Posterior cingulate gyrus (tissue), 11 donors: ENCODE measurements around the gene WDR43.

Experiments
- DNase-seq, 10 donors: peaks; one replicate each; pipeline versions ENCODE4 v3.0.0 to v3.0.0-alpha.2; 2020 to 2021; ENCODE audit warnings: mixed read lengths in 3 of 10
- intact Hi-C: fragments of 100-400 bp; cut with DNase I; formaldehyde crosslinking; loops from one replicate; pipeline ENCODE4 v1.15.1; 2023

The WDR43 gene

GRCh38 chr2:28906376-28906775 lies 11.9 kb downstream of the WDR43 start:
- intact Hi-C loops, result no loop called here
- DNase-seq, result no peak

GRCh38 chr2:28906821-28907220 lies 12.4 kb downstream of the WDR43 start:
- no peak for DNase-seq
- intact Hi-C loops, result no loop called here

DNA sequence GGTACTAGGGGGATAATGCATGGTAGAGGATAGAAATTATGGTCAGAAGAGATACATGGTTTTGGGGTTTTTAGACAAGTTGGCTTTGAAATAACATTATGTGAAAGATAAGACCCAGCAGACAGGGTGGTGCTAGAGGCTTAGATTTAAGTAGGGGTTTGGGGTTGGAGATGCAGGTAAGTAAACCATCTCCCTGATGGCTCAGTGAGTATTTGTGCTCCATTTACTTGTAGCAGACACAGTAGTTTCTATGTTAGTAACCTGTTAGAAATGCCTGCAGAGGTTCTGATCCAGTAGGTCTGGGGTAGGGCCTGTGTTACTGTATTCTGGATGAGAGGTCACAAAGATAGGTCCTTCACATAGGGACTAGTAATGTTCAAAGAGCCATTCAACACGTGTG lies 13.7 kb downstream of the WDR43 start:
- DNase-seq, result no peak
- intact Hi-C loops, result no loop called here

GRCh38 chr2:28909655-28910353 lies 15.3 kb downstream of the WDR43 start:
- no peak for DNase-seq
- intact Hi-C loops, result no loop called here

GRCh38 chr2:28915939-28916338 lies 21.5 kb downstream of the WDR43 start:
- DNase-seq, result no peak
- intact Hi-C loops, result no loop called here

GRCh38 chr2:28926847-28927246 lies 32.4 kb downstream of the WDR43 start:
- DNase-seq, result no peak
- intact Hi-C loops, result no loop called here

DNA sequence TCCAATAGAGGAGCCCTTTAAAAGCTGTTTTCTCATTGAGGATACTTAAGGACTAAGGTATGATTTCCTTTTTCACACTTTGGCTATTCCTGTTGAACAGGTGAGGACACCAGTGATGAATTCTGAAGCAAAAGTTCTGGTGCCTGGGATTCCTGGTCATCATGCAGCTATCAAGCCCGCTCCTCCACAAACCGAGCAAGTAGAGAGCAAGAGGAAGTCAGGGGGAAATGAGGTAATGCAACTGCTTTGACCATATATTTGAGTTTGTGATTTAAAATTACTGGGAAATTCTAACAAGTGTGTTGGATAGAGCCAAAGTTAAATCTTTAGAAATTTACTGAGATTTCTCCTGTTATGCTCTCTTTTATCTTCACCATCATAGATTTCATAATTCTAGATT lies 33.0 kb downstream of the WDR43 start:
- intact Hi-C loops, result no loop called here
- DNase-seq, result no peak

DNA sequence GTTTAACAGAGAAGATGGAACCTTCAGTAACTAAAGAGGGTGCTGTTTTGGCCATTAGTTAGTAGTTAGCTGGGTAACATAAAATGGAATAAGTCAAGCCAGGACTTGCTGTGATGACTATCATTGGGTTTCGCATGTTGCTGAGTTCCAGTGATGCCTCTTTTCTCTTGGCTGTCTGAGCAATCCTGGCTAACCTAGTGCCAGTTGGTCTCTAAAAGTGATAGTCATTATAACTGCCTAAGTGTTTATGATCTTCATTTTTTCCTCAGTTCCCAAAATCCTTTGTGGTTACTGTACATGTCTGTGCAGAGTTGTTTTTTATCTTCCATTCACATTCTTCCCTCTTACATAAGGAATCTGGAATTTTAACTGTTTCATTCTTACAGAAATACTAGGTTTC lies 33.4 kb downstream of the WDR43 start:
- intact Hi-C loops, result no loop called here
- DNase-seq, result no peak

DNA sequence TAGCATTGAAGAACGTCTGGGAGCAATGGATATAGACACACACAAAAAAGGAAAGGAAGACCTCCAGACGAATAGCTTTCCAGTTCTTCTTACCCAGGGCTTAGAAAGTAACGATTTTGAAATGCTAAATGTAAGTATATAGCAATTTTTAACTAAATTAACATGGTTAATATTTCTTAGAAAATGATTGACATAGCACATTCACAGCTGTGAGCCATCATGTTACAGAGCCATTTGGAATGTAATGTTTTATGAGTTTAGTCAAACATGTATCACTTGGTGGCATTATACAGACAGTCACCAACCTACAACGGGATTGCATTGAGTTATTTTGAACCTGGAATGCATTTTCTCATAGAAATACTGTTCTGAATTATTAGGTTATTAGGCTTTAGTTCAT lies 35.1 kb downstream of the WDR43 start:
- DNase-seq, result no peak
- intact Hi-C loops, result no loop called here

DNA sequence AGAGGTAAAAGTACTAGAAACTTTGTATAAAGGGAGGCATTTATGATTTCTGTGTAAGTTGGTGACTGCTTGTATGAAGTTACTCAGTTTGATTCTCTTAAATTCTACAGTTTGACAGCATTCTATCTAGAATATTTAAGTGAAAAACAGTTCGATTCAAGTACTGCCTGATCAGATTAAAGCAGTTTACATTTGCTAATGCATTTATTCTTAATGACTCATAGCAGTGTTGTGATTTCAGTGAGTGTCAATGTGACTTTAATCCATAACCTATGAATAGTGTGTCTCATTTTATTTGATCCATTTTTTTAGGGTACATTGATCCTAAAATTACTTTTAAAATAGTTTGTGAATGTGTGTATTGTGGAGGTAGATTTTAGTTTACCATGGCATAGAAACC lies 35.7 kb downstream of the WDR43 start:
- no peak for DNase-seq
- intact Hi-C loops, result no loop called here

- intact Hi-C loops, result no loop called here
- DNase-seq, result no peak
Observed at GRCh38 chr2:28934769-28935168, 40.3 kb downstream of the WDR43 start.

- intact Hi-C loops, result no loop called here
Observed at GRCh38 chr2:28941008-28941407, 46.5 kb downstream of the WDR43 start.

DNA sequence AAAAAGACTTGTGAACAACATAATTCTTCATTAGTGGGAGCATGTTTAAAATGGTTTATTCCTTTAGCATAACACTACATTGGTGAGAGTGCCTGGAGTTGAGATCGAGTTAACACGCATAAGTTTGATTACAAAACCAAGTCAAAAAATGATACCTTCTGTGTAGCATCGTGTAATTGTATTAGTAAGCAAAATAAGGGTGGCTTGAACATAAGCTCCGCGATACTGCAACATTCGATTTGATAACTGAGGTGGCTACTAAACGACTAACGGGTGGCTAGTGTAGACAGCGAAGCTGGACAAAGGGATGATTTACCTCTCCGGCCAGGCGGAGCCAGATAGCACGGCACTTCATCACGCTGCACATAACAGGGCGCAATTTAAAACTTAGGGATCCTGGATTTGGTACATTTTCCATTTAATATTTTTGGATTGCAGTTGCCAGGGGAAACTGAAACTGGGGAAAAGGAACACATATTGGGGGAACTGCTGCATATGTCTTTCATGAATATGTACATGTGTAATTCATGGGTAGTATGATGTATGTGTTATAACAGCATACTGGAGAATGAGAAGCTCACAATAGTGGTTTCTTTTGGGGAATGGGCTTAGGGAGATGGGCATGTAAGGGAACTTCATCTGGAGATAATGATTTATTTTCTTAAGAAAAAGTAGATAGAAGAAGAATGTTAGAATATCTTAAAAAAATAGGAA lies 50.2 kb downstream of the WDR43 start:
- intact Hi-C loops, result no loop called here
- DNase-seq, result no peak

More at GRCh38 chr2:28941008-28941407, 46.5 kb downstream of the WDR43 start:
- no peak for DNase-seq

DNA sequence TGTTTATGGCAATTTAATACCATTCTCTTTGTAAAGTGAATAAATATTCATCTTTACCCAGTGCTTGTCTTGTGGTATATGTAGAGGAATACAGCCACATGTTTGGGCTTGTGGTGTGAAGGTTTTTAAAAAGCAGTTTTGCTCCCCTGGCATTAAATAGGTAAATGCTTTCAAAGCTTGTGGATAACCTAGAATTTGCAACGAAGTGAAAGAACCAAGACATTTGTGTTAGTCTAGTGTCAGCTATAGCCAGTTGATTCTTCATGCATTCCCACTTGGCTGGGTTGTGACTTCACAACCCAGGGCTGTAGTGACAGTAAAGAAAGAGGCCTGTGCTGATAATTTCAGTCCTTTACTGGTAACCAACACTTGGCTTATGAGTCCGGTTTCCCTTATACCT lies 53.7 kb downstream of the WDR43 start:
- DNase-seq, result no peak
- intact Hi-C loops, result no loop called here

DNA sequence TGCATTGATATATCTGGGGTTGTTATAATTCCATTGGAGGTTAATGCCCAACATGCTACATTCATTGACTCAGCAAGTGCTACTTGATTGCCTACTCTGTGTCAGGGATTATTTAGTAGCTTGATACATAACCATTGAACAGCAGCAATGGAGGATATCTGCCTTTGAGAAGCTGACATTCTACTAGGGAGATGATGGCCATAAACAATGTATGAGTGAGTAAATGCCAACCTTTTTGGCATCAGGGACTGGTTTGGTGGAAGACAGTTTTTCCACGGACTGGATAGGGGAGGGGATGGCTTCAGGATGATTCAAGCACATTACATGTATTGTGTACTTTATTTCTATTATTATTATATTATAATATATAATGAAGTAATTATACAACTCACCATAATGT lies 54.7 kb downstream of the WDR43 start:
- DNase-seq, result no peak
- intact Hi-C loops, result no loop called here

DNA sequence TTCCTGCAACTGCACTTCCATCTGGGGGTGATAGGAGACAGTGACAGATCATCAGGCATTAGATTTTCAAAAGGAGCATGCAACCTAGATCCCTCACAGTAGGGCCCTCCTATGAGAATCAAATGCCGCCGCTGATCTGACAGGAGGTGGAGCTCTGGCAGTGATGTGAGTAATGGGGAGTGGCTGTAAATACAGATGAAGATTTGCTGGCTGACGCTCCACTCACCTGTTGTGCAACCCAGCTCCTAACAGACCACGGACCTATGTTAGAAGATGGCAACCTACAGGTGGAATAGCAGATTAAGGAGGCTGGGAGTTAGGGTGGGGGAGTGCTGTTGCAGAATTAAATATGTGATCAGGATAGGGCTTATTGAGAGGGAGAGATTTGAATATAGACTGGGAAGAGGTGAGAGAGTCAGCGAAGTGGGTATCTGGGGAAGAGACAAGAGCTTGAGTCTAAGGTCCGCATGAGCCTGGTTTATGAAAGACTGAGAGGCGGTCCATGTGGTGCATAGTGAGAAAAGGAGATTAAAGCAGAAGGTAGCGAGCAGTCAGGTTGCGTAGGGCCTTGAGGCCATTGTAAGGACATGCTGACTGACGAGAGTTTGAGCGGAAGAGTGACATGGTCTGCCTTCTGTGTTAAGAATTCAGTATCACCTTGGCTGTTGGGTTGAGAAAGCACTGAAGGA lies 55.3 kb downstream of the WDR43 start:
- DNase-seq, result no peak
- intact Hi-C loops, result no loop called here

DNA sequence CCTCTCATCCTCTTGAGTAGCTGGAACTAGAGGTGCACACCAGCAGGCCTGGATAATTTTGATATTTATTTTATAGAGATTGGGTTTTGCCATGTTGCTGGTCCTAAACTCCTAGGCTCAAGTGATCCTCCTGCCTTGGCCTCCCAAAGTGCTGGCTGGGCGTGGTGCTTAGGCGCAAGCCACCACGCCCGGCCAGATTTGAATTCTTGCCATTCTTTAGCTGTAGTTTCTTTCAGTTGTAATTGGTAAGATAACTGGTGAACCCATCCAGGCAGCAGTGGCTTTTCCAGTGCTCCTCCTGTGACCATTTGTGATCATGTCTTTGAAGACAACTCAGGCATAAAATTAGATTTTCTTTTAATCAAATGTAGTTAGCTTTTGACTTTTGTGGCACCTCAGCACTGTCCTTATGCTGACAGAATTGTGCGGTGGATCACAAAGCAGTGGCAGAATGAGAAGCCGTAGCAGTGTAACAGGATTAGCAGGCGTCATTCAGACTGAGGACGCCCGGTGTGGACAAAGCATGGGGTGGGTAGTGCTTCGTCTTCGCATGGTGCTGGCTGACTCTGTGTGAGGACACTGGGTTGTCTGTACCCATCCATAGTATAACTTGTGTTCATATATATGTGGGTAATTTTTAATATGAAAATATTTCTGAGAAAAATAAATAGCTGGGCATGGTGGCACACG lies 56.6 kb downstream of the WDR43 start:
- intact Hi-C loops, result no loop called here
- no peak for DNase-seq

DNA sequence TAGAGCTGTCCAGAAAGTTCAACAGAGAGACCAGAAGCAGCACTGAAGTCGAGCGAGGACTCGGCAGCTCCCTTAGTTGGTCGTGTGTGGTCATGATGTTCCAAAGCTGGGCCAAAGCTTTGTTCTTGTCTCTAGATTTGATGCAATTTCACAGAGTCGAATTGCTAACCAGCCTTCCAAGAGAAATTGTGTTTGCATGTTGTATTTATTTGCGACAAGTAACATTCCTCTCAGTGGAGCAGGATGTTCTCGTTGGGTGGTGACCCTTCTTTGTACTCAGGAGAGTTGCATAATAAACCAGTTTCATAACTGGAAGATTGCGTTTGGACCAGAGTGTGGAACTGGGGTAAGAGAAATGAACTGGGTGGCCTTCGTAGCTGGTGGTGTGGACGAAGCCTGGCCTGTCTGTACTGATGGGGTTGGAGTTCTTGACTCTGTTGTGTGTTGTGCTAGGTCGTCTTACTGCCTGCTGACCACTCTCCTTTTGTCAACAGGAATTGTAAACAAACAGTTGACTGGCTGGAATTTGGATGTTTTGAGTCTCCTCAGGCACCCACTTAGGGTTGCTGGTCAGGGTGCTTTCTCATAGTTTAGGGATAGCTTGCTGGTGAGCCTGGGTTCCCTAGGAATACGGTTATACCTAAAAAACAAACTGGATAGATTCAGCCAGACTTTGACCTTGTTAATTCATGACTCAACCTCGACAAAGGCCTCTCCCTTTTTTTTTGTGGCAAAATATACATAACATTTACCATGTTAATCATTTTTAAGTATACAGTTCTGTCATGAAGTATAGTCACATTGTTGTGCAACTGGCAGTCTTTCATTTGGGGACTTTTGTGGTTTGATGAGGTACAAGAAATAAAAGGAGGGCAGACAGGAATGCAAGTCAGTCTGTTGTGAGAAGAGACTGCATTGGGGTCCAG lies 57.7 kb downstream of the WDR43 start:
- intact Hi-C loops, result no loop called here
- no peak for DNase-seq

- intact Hi-C loops, result no loop called here
- DNase-seq, result no peak
Observed at GRCh38 chr2:28952836-28953211, 58.4 kb downstream of the WDR43 start.

DNA sequence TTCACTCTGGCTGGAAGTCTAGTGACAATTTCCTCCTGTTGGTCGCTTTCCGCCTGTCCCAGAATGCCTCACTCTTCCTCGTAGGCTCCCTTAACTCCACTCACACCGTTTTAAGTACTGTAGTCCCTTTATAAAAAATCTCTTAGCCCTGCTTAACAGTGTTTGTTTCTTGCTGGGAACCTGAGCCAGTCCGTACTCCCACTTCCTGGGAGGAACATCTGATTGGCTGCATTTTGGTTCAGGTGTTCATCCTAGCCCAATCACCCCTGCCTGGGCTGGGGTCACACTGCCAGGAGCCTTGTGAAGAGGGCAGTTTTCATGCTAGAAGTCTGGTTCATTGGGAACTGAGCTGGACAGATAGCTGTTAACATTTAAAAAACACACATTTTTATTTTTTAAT lies 61.0 kb downstream of the WDR43 start:
- intact Hi-C loops, result loop anchor here (5.0 kb wide), 2 partner anchors 887 to 1117 kb away; no protein-coding TSS in a partner anchor
- no peak for DNase-seq
